Measurements from ENCODE around the gene CMTM1. TPM values are rescaled to one million over a fixed set of nuclear protein-coding genes. Genes with fewer than 3 reads are reported as not detected.
A peak's percentile ranks its signal among the peaks of the same experiment; 100 is the strongest.

Gene CMTM1
- total and polyA plus RNA-seq, 2 donors (not counting 3 experiments of a cell fraction or from before 2014, with no cell fraction given): 3.0 to 12.3 TPM

- dilution Hi-C loops (cut with MboI; ENCODE audit: extremely low pct_ligation_motif_present, low sequenced_read_pairs) (no loop called here), intact Hi-C loops (cut with micrococcal nuclease) (no loop called here)
- FAIRE-seq (peak; percentile 43), DNase-seq (ENCODE audit: low read depth, low spot score) (no peak)
- H3K9ac ChIP-seq (replicated peaks; ENCODE audit: extremely low read depth, insufficient read depth, low read length): no peak within 1 kb of the TSS
- peak within 1 kb of the TSS; percentile 83 for H2AFZ ChIP-seq (ENCODE audit: low read depth, low read length)
- ChIA-PET POLR2A (no interaction called here), CTCF (interaction anchor here (1.3 to 1.6 kb wide), 4 partner anchors 9 to 294 kb away, joined by 4 to 7 read pairs (median 4); no protein-coding TSS in a partner anchor)
- H3K9me1 ChIP-seq (replicated peaks; ENCODE audit: control insufficient read depth, extremely low read depth, insufficient read depth, low read length): no peaks in the 10 kb centered on the region
- H3K79me2 ChIP-seq (ENCODE audit: control insufficient read depth, insufficient read depth, low read length): no peaks in the 10 kb centered on the region
- H4K20me1 ChIP-seq (replicated peaks; ENCODE audit: control insufficient read depth, extremely low read depth, insufficient read depth, low read length): no peaks in the 10 kb centered on the region
- no peaks in the 10 kb centered on the region for H3K9me3 ChIP-seq (replicated peaks; ENCODE audit: control insufficient read depth, insufficient read depth, low read length)
- BruUV-seq (replicated peaks): no TSS peak
- TF ChIP-seq EZH2 (IDR thresholded peaks at IDR 0.05; ENCODE audit: borderline replicate concordance, low read depth, low read length, severe bottlenecking): peak; percentile 67
- TF ChIP-seq GATA2 (IDR thresholded peaks at IDR 0.05; ENCODE audit: insufficient read depth, insufficient read length, low read depth, low read length): no peak
- peaks cover 4 to 13% of the 10 kb centered on the region in 2 experiments for H3K27me3 ChIP-seq (ENCODE audit: control insufficient read depth in 2 of 2, insufficient read depth in 2 of 2, low read length in 2 of 2)
- H3K4me3 ChIP-seq (replicated peaks in 1 of 3; ENCODE audit: insufficient read depth in 1 of 3, low read depth in 1 of 3, low read length in 3 of 3): peak within 1 kb of the TSS in 1 of 3 experiments; percentile 8
- peaks cover 11% of the 10 kb centered on the region for H3K4me1 ChIP-seq (ENCODE audit: control insufficient read depth, extremely low read depth, insufficient read depth, low read length)
- no peak within 1 kb of the TSS for H3K27ac ChIP-seq (ENCODE audit: insufficient read depth, low read depth, low read length)
- no peaks in the 10 kb centered on the region for H3K36me3 ChIP-seq (ENCODE audit: control insufficient read depth in 2 of 2, extremely low read depth in 1 of 2, insufficient read depth in 2 of 2, low read length in 2 of 2)
- peak within 1 kb of the TSS; percentile 63 for H3K4me2 ChIP-seq (ENCODE audit: insufficient read depth, low read length)
Observed at GRCh38 chr16:66578651-66579531, 12.7 kb downstream of the CMTM1 start, which contains the start of gene CMTM2. Gene CMTM2 (plus strand): TSS chr16:66579463. CDS start chr16:66579608, 145 bp downstream.

- Histone ChIP-seq H3K27me3 (ENCODE audit: control insufficient read depth in 2 of 2, insufficient read depth in 2 of 2, low read length in 2 of 2) (peaks cover 4 to 13% of the 10 kb centered on the region in 2 experiments), H3K4me1 (ENCODE audit: control insufficient read depth, extremely low read depth, insufficient read depth, low read length) (peaks cover 14% of the 10 kb centered on the region), H3K9me3 (replicated peaks; ENCODE audit: control insufficient read depth, insufficient read depth, low read length) (no peaks in the 10 kb centered on the region), H3K36me3 (ENCODE audit: control insufficient read depth in 2 of 2, extremely low read depth in 1 of 2, insufficient read depth in 2 of 2, low read length in 2 of 2) (no peaks in the 10 kb centered on the region), H3K9me1 (replicated peaks; ENCODE audit: control insufficient read depth, extremely low read depth, insufficient read depth, low read length) (no peaks in the 10 kb centered on the region), H3K4me2 (ENCODE audit: insufficient read depth, low read length) (no peak overlapping the region), H3K9ac (replicated peaks; ENCODE audit: extremely low read depth, insufficient read depth, low read length) (no peak overlapping the region), H3K4me3 (replicated peaks in 1 of 3; ENCODE audit: insufficient read depth in 1 of 3, low read depth in 1 of 3, low read length in 3 of 3) (no peak overlapping the region), H2AFZ (ENCODE audit: low read depth, low read length) (no peak overlapping the region), H3K27ac (ENCODE audit: insufficient read depth, low read depth, low read length) (no peak overlapping the region), H4K20me1 (replicated peaks; ENCODE audit: control insufficient read depth, extremely low read depth, insufficient read depth, low read length) (no peaks in the 10 kb centered on the region), H3K79me2 (ENCODE audit: control insufficient read depth, insufficient read depth, low read length) (no peaks in the 10 kb centered on the region)
- POLR2A ChIA-PET: no interaction called here
- CTCF ChIA-PET: interaction anchor here (1.0 to 1.9 kb wide), 5 partner anchors 9 to 28 kb away, joined by 3 to 7 read pairs (median 4); partner anchors contain the start of gene CKLF
- BruUV-seq (replicated peaks): no TSS peak
- DNase-seq (ENCODE audit: low read depth, low spot score): no peak
- TF ChIP-seq MYC (IDR thresholded peaks at IDR 0.05; ENCODE audit: low read depth, low read length): no peak
- TF ChIP-seq POLR2A (IDR thresholded peaks at IDR 0.05; ENCODE audit: low read depth, low read length): no peak
- no peak for TF ChIP-seq FOS (IDR thresholded peaks at IDR 0.05; ENCODE audit: borderline replicate concordance, insufficient read depth, low read length)
- no peak for TF ChIP-seq JUN (IDR thresholded peaks at IDR 0.05; ENCODE audit: borderline replicate concordance, insufficient read depth, insufficient read length, low read depth)
- no peak for TF ChIP-seq CTCF (IDR thresholded peaks at IDR 0.05; ENCODE audit: extremely low read depth in 1 of 2, insufficient read depth in 1 of 2, low read depth in 1 of 2, low read length in 2 of 2)
- TF ChIP-seq EZH2 (IDR thresholded peaks at IDR 0.05; ENCODE audit: borderline replicate concordance, low read depth, low read length, severe bottlenecking): no peak
- TF ChIP-seq MAX (IDR thresholded peaks at IDR 0.05; ENCODE audit: insufficient read depth, insufficient read length): no peak
- TF ChIP-seq POLR2AphosphoS5 (IDR thresholded peaks at IDR 0.05; ENCODE audit: insufficient read depth, low read depth, low read length): no peak
- no peak for FAIRE-seq
- dilution Hi-C loops (cut with MboI; ENCODE audit: extremely low pct_ligation_motif_present, low sequenced_read_pairs) (no loop called here), intact Hi-C loops (cut with micrococcal nuclease) (no loop called here)
Observed at GRCh38 chr16:66580605-66581209, 14.5 kb downstream of the CMTM1 start.

Data from endothelial cell of umbilical vein (primary cell).